H54 (cell line): ENCODE results near the gene PAGR1.
"Not testable (repeated sequence)": the region's sequence is repeated elsewhere in the genome, so short reads cannot be mapped to it uniquely, and the experiment has no call there.

Experiments
- DNase-seq: peaks from one replicate; pipeline ENCODE4 v3.0.0; 2011; ENCODE audit warnings: low spot score, mixed read lengths; ENCODE audit not compliant: insufficient read length
- FAIRE-seq: peaks from 3 replicates; lab custom pipeline; 2011; peaks lifted over from hg19 to GRCh38; lab: Jason Lieb, UNC
- POLR2A ChIP-seq: IDR thresholded peaks from 2 replicates; pipeline ENCODE4 v1.6.1; 2011; ENCODE audit warnings: low read depth, mild to moderate bottlenecking, low read length

Gene PAGR1

GRCh38 chr16:29825145-29826044 is 9.4 kb downstream of the PAGR1 start:
- FAIRE-seq = peak; percentile 78

GRCh38 chr16:29826342-29826695 is 10.4 kb downstream of the PAGR1 start:
- DNase-seq (no peak), FAIRE-seq (no peak)
- no peak for TF ChIP-seq POLR2A

More at GRCh38 chr16:29825145-29826044, 9.4 kb downstream of the PAGR1 start:
- peak; percentile 78 for DNase-seq
- no peak; the same call in 1 of the 2 replicates for TF ChIP-seq POLR2A

DNA sequence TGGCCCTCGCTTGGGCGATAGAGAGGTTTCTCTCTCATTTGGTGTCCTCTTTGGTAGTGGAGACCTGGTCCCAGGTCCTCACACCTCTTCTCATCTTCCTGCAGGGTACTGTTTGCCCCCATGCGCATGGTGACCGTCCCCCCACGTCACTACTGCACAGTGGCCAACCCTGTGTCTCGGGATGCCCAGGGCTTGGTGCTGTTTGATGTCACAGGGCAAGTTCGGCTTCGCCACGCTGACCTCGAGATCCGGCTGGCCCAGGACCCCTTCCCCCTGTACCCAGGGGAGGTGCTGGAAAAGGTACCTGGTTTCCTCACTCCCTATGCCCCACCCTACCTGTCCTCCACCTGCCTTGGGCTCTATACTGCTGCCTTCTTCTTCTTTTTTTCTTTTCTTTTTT is 14.8 kb downstream of the PAGR1 start:
- DNase-seq (no peak), FAIRE-seq (no peak)
- no peak for TF ChIP-seq POLR2A

DNA sequence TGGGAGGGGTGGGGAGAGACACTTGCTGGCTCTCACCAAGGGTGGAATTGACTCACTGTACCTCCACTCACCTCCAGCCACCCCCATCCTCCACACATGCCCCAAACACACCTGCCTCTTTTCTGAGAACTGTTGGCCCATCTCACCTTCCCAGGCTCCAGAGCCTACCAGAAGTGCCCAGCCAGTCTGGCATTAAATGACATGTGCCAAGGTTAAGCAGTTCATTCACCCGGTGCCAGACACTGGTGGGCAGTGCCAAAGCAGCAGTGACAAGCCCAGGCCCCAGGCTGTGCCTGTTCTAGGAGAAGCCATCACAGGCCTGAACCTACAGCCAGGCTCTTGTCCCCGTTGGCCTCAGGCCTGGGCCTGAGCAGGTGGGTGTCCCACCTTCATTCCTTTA is 15.5 kb downstream of the PAGR1 start:
- no peak for TF ChIP-seq POLR2A
- FAIRE-seq (no peak), DNase-seq (no peak)

DNA sequence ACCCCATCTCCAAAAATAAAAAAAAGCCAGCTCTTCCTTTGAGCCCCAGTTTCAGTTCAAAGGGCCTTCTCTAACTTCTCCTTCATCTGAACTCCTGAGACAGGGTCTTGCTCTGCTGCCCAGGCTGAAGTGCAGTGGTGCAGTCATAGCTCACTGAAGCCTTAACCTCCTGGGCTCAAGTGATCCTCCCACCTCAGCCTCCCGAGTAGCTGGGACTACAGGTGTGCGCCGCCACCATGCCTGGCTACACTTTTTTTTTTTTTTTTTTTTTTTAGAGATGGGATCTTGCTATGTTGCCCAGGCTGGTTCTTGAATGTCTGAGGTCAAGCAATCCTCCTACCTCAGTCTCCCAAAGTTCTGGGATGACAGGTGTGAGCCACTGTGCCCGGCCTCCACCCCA is 17.3 kb downstream of the PAGR1 start:
- FAIRE-seq, DNase-seq: not testable (repeated sequence)

DNA sequence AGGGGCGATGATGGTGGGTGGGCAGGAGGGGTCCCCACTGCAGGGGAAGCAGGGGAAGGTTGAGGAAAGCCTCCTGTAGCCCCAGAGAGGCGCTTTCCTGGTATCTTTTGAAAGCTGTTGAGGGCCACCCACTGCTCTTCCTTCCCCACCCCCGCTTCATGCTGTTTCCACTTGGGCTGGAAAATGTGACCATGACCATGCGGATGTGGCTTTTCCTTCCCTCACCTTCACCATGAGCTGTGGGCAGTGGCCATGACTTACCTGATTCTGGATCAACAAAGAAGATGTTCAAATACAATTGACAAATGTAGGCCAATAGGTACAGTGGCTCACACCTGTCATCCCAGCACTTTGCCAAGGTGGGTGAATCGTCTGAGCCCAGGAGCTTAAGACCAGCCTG is 18.1 kb downstream of the PAGR1 start:
- no peak for TF ChIP-seq POLR2A
- no peak for FAIRE-seq
- DNase-seq = no peak

DNA sequence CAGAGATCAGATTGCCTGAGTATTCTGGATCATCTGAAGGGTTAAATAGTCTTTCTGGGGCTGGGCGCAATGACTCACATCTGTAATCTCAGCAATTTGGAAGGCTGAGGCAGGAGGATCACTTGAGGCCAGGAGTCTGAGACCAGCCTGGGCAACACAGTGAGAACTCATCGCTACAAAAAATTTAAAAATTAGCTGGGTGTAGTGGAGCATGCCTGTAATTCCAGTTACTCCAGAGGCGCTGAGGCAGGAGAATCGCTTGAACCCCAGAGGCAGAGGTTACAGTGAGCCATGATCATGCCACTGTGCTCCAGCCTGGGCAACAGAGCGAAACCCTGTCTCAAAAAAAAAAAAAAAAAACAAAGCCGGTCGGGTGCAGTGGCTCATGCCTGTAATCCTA is 20.0 kb downstream of the PAGR1 start:
- TF ChIP-seq POLR2A = no peak
- DNase-seq (no peak), FAIRE-seq (no peak)

- DNase-seq (no peak), FAIRE-seq (no peak)
- no peak for TF ChIP-seq POLR2A
These were observed 20.7 kb downstream of the PAGR1 start for GRCh38 chr16:29836623-29837022.

DNA sequence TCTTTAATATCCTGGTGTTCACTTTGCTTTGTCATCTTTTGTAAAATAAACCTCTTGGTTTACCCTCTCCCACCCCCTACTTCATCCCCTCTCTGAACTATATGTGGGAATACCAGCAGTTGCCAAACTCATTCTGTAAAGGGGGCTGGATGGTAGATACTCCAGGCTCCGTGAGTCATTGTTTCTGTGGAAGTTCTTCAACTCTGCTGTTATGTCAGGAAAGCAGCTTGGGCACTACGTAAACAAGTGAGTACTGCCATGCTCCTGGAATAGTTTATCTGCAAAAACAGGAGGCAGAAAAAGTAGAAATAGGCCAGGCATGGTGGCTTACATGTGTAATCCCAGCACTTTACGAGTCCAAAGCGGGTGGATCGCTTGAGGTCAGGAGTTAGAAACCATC is 21.9 kb downstream of the PAGR1 start:
- no peak for FAIRE-seq
- TF ChIP-seq POLR2A = no peak
- no peak for DNase-seq

- DNase-seq (no peak), FAIRE-seq (no peak)
- TF ChIP-seq POLR2A = no peak
These were observed 23.9 kb downstream of the PAGR1 start for GRCh38 chr16:29839822-29840221.

- no peak for DNase-seq
- no peak for TF ChIP-seq POLR2A
- FAIRE-seq = no peak
These were observed 24.3 kb downstream of the PAGR1 start for GRCh38 chr16:29840240-29840639.

DNA sequence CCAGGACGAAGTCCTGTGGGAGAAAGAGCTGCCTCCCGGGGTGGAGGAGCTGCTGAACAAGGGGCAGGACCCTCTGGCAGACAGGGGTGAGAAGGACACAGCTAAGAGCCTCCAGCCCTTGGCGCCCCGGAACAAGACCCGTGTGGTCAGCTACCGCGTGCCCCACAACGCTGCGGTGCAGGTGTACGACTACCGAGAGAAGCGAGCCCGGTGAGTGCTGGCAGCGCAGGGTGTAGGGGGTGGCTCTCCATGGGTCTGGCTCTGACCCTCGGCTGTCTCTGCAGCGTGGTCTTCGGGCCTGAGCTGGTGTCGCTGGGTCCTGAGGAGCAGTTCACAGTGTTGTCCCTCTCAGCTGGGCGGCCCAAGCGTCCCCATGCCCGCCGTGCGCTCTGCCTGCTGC is 25.7 kb downstream of the PAGR1 start:
- FAIRE-seq = no peak
- TF ChIP-seq POLR2A = no peak
- no peak for DNase-seq

DNA sequence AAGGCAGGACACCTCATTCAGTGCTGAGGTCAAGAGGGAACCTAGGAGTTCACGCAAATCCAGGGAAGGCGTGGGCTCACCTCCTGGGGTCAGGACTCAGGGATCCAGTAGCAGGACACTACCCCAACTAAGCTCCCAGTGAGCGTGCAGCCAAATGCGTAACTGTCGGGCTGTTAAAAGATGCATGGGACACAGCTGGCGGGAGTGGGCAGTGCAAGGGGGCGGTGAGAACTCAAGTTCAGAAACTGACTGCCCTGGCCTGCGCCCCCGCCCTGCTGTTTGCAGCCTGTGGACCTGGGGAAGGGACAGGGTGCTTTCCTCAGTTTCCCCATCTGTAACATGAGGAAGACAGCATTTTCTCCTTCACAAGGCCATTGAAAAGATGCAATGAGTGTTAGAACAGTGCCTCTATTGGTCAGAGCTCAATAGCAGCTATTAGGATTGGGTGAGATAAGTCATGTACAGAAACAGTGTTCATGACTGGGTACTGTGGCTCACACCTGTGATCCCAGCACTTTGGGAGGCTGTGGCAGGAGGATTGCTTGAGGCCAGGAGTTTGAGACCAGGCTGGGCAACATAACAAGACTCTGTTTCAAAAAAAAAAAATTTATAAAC is 26.9 kb downstream of the PAGR1 start:
- FAIRE-seq = no peak
- no peak for TF ChIP-seq POLR2A
- DNase-seq = no peak

DNA sequence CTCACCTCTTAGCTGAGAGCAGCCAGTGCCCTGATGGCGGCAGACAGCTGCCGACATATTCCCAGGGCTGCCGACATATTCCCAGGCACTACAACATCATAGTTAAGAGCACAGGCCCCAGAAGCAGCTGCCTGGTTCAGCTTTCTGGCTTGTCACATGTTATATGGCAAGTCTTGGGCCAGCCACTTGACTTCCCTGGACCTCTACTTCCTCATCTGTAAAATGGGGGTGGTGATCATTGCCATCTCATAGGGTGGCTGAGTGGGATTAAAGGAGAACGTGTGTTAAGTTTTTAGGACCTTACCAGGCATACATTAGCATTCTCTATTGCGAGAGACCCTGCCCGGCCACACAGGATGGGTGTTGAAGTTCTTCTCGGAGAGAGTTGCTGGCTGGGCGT is 28.0 kb downstream of the PAGR1 start:
- no peak for DNase-seq
- TF ChIP-seq POLR2A = no peak
- no peak for FAIRE-seq
